GM21717 (cell line): ENCODE data around the gene HDAC6.
A peak's percentile ranks its signal among the peaks of the same experiment; 100 is the strongest.

Experiments used
- ATAC-seq: cut with Tn5 transposase; IDR thresholded peaks from one replicate; pipeline ENCODE4 v1.9.1; 2021; ENCODE audit warnings: mild to moderate bottlenecking, moderate library complexity; ENCODE audit not compliant: unreplicated experiment

Gene HDAC6

DNA sequence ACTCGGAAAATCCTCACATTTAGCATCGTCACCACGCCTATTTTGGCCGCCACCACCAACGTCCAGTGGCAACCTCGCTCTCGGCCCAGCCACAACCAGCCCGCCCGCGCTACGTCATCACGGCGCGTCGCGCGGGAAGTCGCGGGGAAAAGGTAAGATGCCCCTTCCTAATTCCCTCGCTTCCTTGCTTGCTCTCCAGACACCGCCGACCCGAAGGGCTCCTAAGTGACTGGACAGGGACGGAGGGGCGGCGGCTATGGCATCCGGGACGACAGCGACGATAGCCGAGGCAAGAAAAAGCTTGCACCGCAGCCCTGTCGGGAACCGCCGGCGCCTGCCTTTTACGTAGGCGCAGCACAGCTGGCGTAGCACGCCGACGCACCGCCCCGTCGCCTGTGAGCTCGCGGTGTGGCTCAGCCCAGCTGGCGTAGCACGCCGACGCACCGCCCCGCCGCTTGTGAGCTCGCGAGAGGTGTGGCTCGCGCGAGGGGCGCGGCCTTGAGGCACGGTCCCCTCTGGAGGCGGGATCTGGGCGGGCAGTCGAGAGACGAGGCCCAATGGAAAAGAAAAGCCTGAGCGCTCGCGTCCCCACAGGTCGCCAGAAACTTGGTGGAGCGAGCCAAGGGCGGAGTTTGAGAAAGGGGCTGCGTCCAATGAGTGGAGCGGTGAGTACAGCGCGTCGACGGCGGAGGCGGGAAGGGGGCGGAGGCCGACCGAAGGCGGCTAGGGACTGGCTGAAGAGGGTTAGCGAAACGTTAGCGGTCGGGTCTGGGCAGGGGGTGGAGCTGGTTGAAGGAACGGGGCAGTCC, at the start of gene HDAC6:
Gene HDAC6, plus strand, starts transcription at position 788 of the 809 bp plus-strand sequence. CDS start 626 bp downstream, outside the sequence.
- ATAC-seq: peak; percentile 86

- no peak for ATAC-seq
Observed at GRCh38 chrX:48752498-48752897, 49.4 kb upstream of the HDAC6 start.

GRCh38 chrX:48753708-48754228, 48.1 kb upstream of the HDAC6 start:
- no peak for ATAC-seq

- no peak for ATAC-seq
Observed at GRCh38 chrX:48754238-48754637, 47.6 kb upstream of the HDAC6 start.

DNA sequence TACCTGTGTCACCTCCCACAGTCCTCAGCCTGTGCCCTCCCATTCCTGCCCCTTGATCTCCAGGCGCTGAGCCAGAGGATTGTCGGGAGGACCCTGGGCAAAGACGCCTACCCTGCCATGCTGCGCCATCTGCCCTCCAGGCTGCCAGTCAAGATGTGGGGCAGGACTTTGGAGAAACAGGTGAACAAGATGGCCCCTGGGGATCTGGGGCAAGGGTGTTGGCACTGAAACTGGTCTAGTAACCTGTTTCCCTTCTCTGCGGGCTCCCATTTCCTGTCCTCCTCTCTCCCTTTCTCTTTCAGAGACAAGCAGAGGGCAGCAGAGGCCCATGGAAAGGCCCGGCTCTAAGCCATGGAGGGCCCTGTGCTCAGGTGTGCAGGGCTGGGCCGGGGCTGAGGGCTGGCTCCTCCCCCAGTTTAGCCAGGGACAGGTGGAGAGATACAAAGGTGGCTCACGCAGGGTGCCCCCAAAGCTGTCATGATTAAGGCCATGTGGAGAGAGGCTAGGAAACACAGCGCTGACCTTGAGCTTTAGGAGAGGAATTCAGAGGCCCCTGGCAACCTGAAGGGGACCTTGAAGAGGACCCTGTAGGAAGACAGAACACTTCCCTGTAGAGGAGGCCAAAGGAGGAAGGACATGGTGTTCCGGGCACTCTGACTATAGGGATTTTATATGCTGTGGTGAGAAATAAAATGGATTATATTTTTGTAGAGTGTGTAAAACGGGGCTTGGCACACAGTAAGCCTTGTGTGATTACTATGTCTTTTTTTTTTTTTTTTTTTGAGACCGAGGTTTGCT, 40.0 kb upstream of the HDAC6 start, which contains the start of gene GLOD5:
Gene GLOD5, plus strand, starts transcription at position 74 of the 798 bp plus-strand sequence. Its CDS starts 44 bp downstream, at position 118.
- no peak for ATAC-seq

GRCh38 chrX:48769230-48769629, 32.6 kb upstream of the HDAC6 start:
- ATAC-seq: no peak

- ATAC-seq: no peak
Observed at GRCh38 chrX:48770296-48770695, 31.6 kb upstream of the HDAC6 start.

- ATAC-seq: no peak
Observed at GRCh38 chrX:48772602-48773001, 29.3 kb upstream of the HDAC6 start.

DNA sequence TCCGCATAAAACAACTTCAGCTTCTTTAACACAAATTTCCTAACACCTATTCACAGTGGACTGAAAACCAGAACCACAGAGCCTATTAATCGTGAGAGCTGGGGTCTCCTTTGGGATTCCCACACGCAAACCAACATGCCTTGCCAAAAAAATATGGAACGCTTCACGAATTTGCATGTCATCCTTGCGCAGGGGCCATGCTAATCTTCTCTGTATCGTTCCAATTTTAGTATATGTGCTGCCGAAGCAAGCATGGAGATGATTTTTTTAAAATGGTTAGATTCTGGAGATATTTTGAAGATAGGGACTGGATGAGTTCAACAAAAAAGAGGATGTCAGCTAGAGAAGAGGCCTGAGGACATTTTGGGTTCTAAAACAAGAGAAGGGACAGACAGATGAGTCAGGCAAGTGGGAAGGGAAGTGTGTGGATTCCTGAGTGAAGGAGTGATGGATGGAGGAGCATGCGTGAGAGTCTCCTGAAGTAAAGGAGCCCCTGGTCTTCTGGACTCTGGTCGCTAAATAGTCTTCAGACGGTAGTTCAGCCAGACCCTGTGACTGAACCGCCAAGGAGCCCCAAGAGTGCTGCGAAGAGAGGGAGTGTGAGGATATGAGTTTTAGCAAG, 24.9 kb upstream of the HDAC6 start:
- no peak for ATAC-seq

DNA sequence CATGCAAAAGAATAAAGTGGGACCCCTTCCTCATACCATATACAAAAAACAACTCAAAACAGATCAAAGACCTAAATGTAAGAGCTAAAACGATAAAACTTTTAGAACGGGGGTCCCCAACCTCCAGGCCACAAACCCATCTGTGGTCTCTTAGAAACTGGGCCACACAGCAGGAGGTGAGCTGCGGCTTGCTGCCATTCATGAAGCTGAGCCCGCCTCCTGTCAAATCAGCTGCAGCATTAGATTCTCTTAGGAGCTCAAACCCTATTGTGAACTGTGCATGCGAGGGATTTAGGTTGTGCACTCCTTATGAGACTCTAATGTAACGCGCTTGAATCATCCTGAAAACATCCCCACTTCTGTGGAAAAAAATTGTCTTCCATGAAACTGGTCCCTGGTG, 22.5 kb upstream of the HDAC6 start:
- no peak for ATAC-seq

GRCh38 chrX:48781705-48782104, 20.2 kb upstream of the HDAC6 start:
- ATAC-seq: no peak

GRCh38 chrX:48782216-48782615, 19.7 kb upstream of the HDAC6 start:
- no peak for ATAC-seq

GRCh38 chrX:48782795-48783194, 19.1 kb upstream of the HDAC6 start:
- no peak for ATAC-seq

GRCh38 chrX:48784726-48785125, 17.1 kb upstream of the HDAC6 start:
- ATAC-seq: no peak

DNA sequence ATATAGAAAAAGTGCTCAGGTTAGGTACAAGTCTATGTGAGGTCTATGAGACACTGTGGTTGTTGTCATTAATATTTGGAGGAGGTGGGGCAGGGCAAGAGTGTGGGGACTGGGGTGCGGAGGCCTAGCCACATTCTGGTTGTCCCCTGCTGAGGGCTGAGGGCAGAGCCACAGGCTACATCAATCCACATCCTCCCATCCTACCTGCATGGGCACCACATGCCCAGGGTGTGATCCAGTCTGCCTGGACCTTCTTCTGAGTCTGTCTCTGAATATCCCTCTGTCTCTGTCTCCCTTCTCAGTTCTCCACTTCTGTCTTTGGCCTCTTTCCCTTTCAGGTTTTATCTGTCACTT, 16.7 kb upstream of the HDAC6 start:
- no peak for ATAC-seq

DNA sequence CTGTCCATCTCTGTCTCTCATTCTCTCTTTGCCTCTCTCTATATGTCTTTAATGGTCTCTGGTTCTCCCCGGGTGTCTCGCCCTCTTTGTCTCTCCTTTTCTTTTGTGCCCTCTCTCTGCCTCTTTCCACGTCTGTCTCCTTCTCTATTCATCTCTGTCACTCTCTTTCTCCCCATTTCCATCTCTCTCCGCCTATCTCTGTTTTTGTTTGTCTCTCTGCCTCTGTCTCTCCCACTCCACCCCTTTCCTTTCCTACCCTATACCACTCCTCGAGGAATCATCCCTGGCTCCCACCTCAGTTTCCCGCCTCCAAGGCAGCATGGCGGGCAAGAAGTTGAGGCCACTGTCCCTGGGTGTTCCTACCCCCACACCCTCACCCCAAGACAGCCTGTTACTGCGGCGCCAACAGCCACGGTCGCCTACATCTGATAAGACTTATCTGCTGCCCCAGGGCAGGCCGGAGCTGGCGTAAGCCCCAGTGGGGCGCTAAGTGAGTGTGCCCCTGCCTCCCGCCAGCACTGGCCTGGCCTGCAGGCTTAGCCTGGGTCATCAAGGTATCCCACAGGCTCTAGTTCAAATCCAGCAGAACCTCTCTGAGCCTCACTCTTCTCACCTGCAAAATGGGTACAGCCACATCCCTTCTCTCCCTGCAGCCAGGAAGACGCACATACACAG, 16.2 kb upstream of the HDAC6 start:
- no peak for ATAC-seq

DNA sequence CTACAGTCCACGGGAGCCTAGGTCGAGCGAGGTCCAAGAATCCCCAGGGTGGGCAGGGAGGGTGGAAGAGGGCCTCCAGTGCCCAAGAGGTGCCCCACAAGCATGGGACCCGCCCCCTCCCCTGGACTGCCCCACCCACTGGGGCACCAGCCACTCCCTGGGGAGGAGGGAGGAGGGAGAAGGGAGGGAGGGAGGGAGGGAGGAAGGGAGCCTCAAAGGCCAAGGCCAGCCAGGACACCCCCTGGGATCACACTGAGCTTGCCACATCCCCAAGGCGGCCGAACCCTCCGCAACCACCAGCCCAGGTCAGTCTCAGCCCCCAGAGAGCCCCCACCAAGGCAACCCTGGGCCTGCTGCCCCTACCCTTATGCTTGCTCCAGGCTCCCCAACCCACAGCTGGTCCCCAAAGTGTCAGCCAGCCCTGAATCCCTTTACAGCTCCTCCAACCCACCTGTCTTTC, 15.5 kb upstream of the HDAC6 start, which contains the start of gene GATA1:
Gene GATA1, plus strand, starts transcription at position 250 of the 460 bp plus-strand sequence. CDS start 4,520 bp downstream, outside the sequence.
- ATAC-seq: no peak

DNA sequence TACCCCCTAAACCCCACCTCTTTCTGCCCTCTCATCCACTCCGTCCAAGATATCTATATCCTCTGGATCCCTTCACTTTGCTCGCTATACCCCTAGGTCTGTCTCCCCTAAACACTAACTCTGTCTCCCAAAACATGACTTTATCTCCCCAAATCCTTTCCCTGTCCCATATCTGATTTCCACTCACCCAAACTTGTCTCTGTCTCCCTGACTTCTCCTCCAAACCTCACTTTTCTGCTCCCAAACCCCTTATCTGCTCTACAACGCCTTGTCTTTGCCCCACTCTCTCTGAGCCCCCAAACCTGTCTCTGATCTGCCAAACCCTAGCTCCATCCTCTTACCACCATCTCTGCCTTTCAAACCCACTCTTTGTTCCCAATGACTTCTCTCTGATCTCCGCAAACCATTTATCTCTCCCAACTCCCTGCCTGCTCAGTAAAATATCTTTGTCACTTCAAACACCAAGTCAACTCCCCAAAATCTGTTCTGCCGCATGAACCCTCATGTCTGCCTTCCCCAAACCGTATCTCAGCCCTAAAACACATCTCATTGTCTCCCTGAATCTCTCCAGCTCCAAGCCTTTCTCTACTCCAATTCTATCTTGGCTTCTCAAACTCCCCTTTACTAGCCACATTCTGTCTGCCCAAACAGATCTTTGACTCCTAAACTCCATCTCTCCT, 14.9 kb upstream of the HDAC6 start:
- ATAC-seq: no peak

GRCh38 chrX:48787505-48788443, 14.1 kb upstream of the HDAC6 start:
- ATAC-seq: no peak
